ENCODE data around the gene LPCAT2.

- TF ChIP-seq CTCF (IDR thresholded peaks at IDR 0.05), result no peak
- no peak for TF ChIP-seq POLR2AphosphoS5 (IDR thresholded peaks at IDR 0.05)
- TF ChIP-seq EP300 (IDR thresholded peaks at IDR 0.05), result no peak
- TF ChIP-seq POLR2A (IDR thresholded peaks at IDR 0.05), result no peak
Observed at GRCh38 chr16:55499951-55500529, 8.8 kb upstream of the LPCAT2 start.
